HepG2 (cell line): Measurements from ENCODE around the gene TSEN34. TPM values are rescaled to one million over a fixed set of nuclear protein-coding genes. Genes with fewer than 3 reads are reported as not detected.
A peak's percentile ranks its signal among the peaks of the same experiment; 100 is the strongest.

Experiments
- CEBPB ChIP-seq: IDR thresholded peaks from 2 replicates; pipeline ENCODE4 v1.6.1; 2011; ENCODE audit warnings: low read depth, low read length, improper control_type of control experiment, borderline replicate concordance
- CHD2 ChIP-seq: IDR thresholded peaks from 2 replicates; pipeline ENCODE4 v1.6.1; 2011; ENCODE audit warnings: low read depth, low read length, improper control_type of control experiment
- HBP1 ChIP-seq: IDR thresholded peaks from 2 replicates; pipeline ENCODE4 v1.6.1; 2016; ENCODE audit warnings: low read depth, control low read depth
- SNAPC2 ChIP-seq: sonication (generic); formaldehyde crosslinking; IDR thresholded peaks from 2 replicates; pipeline ENCODE4 v1.8.1; 2022; ENCODE audit warnings: mild to moderate bottlenecking, missing genetic modification reagents
- XBP1 ChIP-seq: sonication (generic); formaldehyde crosslinking; IDR thresholded peaks from 2 replicates; pipeline ENCODE4 v1.5.0; 2020; ENCODE audit warnings: missing genetic modification reagents
- ZBTB40 ChIP-seq, 2 experiments: fragments of 450-650 bp in 1 of 2; sonication (generic) in 1 of 2; formaldehyde crosslinking in 1 of 2; IDR thresholded peaks; 2 replicates each; pipeline versions ENCODE4 v1.6.1 to v1.8.0; 2016 to 2022; ENCODE audit warnings: antibody characterized with exemption in 1 of 2, mild to moderate bottlenecking in 1 of 2, missing genetic modification reagents in 1 of 2
- ZFP62 ChIP-seq: sonication (generic); formaldehyde crosslinking; IDR thresholded peaks from 2 replicates; pipeline ENCODE4 v1.4.0; 2020; ENCODE audit warnings: missing genetic modification reagents
- ZNF17 ChIP-seq: sonication (generic); formaldehyde crosslinking; IDR thresholded peaks from 2 replicates; pipeline ENCODE4 v1.5.0; 2020; ENCODE audit warnings: mild to moderate bottlenecking, missing genetic modification reagents
- ZNF343 ChIP-seq: sonication (generic); formaldehyde crosslinking; IDR thresholded peaks from 2 replicates; pipeline ENCODE4 v1.4.0; 2020; ENCODE audit warnings: mild to moderate bottlenecking, missing genetic modification reagents
- ZNF362 ChIP-seq: sonication (generic); formaldehyde crosslinking; IDR thresholded peaks from 2 replicates; pipeline ENCODE4 v1.4.0; 2020; ENCODE audit warnings: missing genetic modification reagents, mild to moderate bottlenecking, borderline replicate concordance
- ZNF383 ChIP-seq: sonication (generic); formaldehyde crosslinking; IDR thresholded peaks from 2 replicates; pipeline ENCODE4 v1.4.0; 2020; ENCODE audit warnings: missing genetic modification reagents, mild to moderate bottlenecking, borderline replicate concordance
- ZNF484 ChIP-seq: sonication (generic); formaldehyde crosslinking; IDR thresholded peaks from 2 replicates; pipeline ENCODE4 v1.5.1; 2020; ENCODE audit warnings: mild to moderate bottlenecking, low read depth, missing genetic modification reagents, borderline replicate concordance
- ZNF564 ChIP-seq: sonication (generic); formaldehyde crosslinking; IDR thresholded peaks from 2 replicates; pipeline ENCODE4 v1.8.1; 2023; ENCODE audit warnings: mild to moderate bottlenecking, missing genetic modification reagents
- ZNF570 ChIP-seq: sonication (generic); formaldehyde crosslinking; IDR thresholded peaks from 2 replicates; pipeline ENCODE4 v1.4.0; 2020; ENCODE audit warnings: mild to moderate bottlenecking, missing genetic modification reagents, borderline replicate concordance
- ZNF616 ChIP-seq: sonication (generic); formaldehyde crosslinking; IDR thresholded peaks from 2 replicates; pipeline ENCODE4 v1.5.0; 2020; ENCODE audit warnings: low read depth, mild to moderate bottlenecking, missing genetic modification reagents
- ZNF746 ChIP-seq: sonication (generic); formaldehyde crosslinking; IDR thresholded peaks from 2 replicates; pipeline ENCODE4 v1.8.0; 2022; ENCODE audit warnings: mild to moderate bottlenecking, missing genetic modification reagents
- ZSCAN31 ChIP-seq: sonication (generic); formaldehyde crosslinking; IDR thresholded peaks from 2 replicates; pipeline ENCODE4 v1.5.0; 2020; ENCODE audit warnings: low read depth, mild to moderate bottlenecking, missing genetic modification reagents
- polyA plus RNA-seq, 8 experiments: library from polyadenylated mRNA; depleted of rRNA in 3 of 8; stranded (reverse) in 7 of 8; unstranded in 1 of 8; fragments of >200 nt; fragmentation: Illumina TruSeq in 4 of 8; extraction: Trizol in 4 of 8; gene quantifications; 2 replicates each; pipeline versions ENCODE4 v1.2.1 to v1.2.3, GENCODE V29; 2011 to 2016; ENCODE audit warnings: low read depth in 4 of 8, missing spikeins in 1 of 8, mixed read lengths in 1 of 8; ENCODE audit not compliant: insufficient read depth in 1 of 8
- total RNA-seq, 5 experiments: library from RNA; depleted of rRNA; stranded (reverse); fragments of >200 nt; fragmentation: Illumina TruSeq; extraction: Trizol; gene quantifications; 2 replicates each; pipeline ENCODE4 v1.2.3, GENCODE V29; 2016; ENCODE audit warnings: low read depth in 1 of 5

The TSEN34 gene
- total and polyA plus RNA-seq, 2 of the 13 experiments (the other 11 are each of a cell fraction or from before 2014, with no cell fraction given) = 55.1 to 65.4 TPM

DNA sequence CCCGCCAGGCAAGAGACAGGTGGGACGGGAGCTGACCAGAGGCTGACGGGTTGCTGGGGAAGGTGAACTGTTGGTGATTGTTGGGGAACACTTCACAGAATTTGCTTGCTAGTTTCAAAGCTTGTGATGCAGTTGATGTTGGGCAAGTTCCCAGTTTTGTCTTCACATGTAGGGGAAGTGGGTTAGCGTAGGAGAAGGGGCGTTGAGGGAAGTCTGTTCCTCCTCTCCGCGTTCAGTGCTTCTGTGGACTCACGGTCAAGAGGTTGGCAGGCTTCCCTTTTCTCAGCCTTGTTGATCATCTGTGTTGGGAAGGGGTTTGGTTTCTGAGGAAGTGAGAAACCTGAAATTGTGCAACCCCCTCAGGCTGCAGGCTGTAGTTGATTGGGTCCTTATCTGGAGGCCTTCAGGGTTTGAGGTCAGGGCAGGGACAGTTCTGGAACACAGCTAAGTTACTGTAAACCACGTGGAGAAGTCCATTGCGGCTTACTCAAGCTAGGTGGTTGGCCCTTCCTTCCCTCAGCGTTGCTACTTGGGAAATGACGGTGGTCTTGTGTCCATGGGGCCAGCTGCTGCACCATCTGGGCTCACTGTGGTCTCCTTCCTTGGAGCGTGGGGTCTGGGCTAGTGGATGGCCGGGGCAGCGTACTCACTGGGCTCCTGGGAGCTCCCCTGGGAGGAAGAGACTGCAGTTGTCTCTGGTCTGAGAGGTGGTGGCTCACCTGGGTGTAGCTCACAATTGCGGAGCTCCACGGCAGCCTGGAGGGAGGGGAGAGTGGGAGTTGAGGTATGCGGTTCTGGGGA, 17.1 kb downstream of the TSEN34 start (continued):
- TF ChIP-seq ZBTB40 (IDR thresholded peaks at IDR 0.05) (no peak), ZBTB40 (CRISPR knock-in tag; IDR thresholded peaks at IDR 0.05) (peak; percentile 52; the same call in 1 of the 2 replicates), ZNF746 (no peak), CEBPB (peak; percentile 83; the same call in 1 of the 2 replicates), ZNF570 (CRISPR knock-in tag) (no peak), HBP1 (CRISPR knock-in tag) (no peak), ZSCAN31 (CRISPR knock-in tag) (no peak), ZNF484 (CRISPR knock-in tag) (no peak), ZNF616 (CRISPR knock-in tag) (no peak), CHD2 (no peak), ZNF17 (CRISPR knock-in tag) (no peak), ZNF383 (CRISPR knock-in tag) (no peak), ZNF564 (CRISPR knock-in tag) (no peak), SNAPC2 (no peak), ZFP62 (CRISPR knock-in tag) (no peak), ZNF343 (CRISPR knock-in tag) (no peak), ZNF362 (CRISPR knock-in tag) (no peak), XBP1 (CRISPR knock-in tag) (no peak)
